Fibroblast of peridontal ligament (primary cell): Measurements from ENCODE around the gene SP140.
"Not testable (repeated sequence)": the region's sequence is repeated elsewhere in the genome, so short reads cannot be mapped to it uniquely, and the experiment has no call there.

Experiments
- DNase-seq: peaks from one replicate; pipeline ENCODE4 v3.0.0-alpha.2; 2010; ENCODE audit errors: extremely low read depth

SP140 gene

GRCh38 chr2:230226051-230226551 is 565 bp downstream of the SP140 start:
- no peak for DNase-seq

- no peak for DNase-seq
Observed at GRCh38 chr2:230227216-230227615, 1.7 kb downstream of the SP140 start.

GRCh38 chr2:230230087-230230486 is 4.6 kb downstream of the SP140 start:
- DNase-seq, result peak; percentile 3

- DNase-seq, result peak; percentile 8
Observed at GRCh38 chr2:230230496-230231200, 5.1 kb downstream of the SP140 start.

GRCh38 chr2:230231251-230231650 is 5.7 kb downstream of the SP140 start:
- DNase-seq, result no peak

- no peak for DNase-seq
Observed at GRCh38 chr2:230234122-230234722, 8.7 kb downstream of the SP140 start.

GRCh38 chr2:230234845-230235244 is 9.3 kb downstream of the SP140 start:
- peak; percentile 41 for DNase-seq

- DNase-seq, result no peak
Observed at GRCh38 chr2:230244211-230244610, 18.7 kb downstream of the SP140 start.

- no peak for DNase-seq
Observed at GRCh38 chr2:230246206-230246605, 20.7 kb downstream of the SP140 start.

- no peak for DNase-seq
Observed at GRCh38 chr2:230250231-230250630, 24.7 kb downstream of the SP140 start.

- DNase-seq, result no peak
Observed at GRCh38 chr2:230254152-230254881, 28.8 kb downstream of the SP140 start.

GRCh38 chr2:230256733-230257332 is 31.3 kb downstream of the SP140 start:
- no peak for DNase-seq

GRCh38 chr2:230258483-230258882 is 32.9 kb downstream of the SP140 start:
- DNase-seq, result peak; percentile 8

- DNase-seq, result no peak
Observed at GRCh38 chr2:230262246-230262645, 36.7 kb downstream of the SP140 start.

GRCh38 chr2:230264945-230265344 is 39.4 kb downstream of the SP140 start:
- DNase-seq, result not testable (repeated sequence)

GRCh38 chr2:230266638-230267037 is 41.1 kb downstream of the SP140 start:
- no peak for DNase-seq

GRCh38 chr2:230267059-230267458 is 41.5 kb downstream of the SP140 start:
- DNase-seq, result no peak

GRCh38 chr2:230267556-230267955 is 42.0 kb downstream of the SP140 start:
- DNase-seq, result no peak

GRCh38 chr2:230268606-230269243 is 43.2 kb downstream of the SP140 start:
- no peak for DNase-seq

GRCh38 chr2:230269715-230270114 is 44.2 kb downstream of the SP140 start:
- no peak for DNase-seq

GRCh38 chr2:230282936-230283335 is 57.4 kb downstream of the SP140 start:
- no peak for DNase-seq

- no peak for DNase-seq
Observed at GRCh38 chr2:230286048-230286447, 60.5 kb downstream of the SP140 start.
